HepG2 (cell line): Measurements from ENCODE around the gene FKBP1B. TPM values are rescaled to one million over a fixed set of nuclear protein-coding genes. Genes with fewer than 3 reads are reported as not detected.

Source experiments
- ATF7-NPFF ChIP-seq: sonication (generic); formaldehyde crosslinking; IDR thresholded peaks from 2 replicates; pipeline ENCODE4 v1.8.1; 2023; ENCODE audit warnings: mild to moderate bottlenecking, low read depth, missing genetic modification reagents, moderate library complexity
- BORCS8-MEF2B ChIP-seq: sonication (generic); formaldehyde crosslinking; IDR thresholded peaks from 2 replicates; pipeline ENCODE4 v1.8.0; 2022; ENCODE audit warnings: mild to moderate bottlenecking, missing genetic modification reagents
- HCFC1 ChIP-seq: fragments of 150-350 bp; IDR thresholded peaks from 2 replicates; pipeline ENCODE4 v1.6.1; 2014; ENCODE audit warnings: low read depth, low read length
- KDM5A ChIP-seq: fragments of 200-600 bp; sonication (generic); IDR thresholded peaks from 2 replicates; pipeline ENCODE4 v1.7.0; 2018; ENCODE audit warnings: antibody characterized with exemption, mild to moderate bottlenecking, low read length, borderline replicate concordance
- KLF15 ChIP-seq: sonication (generic); formaldehyde crosslinking; IDR thresholded peaks from 2 replicates; pipeline ENCODE4 v1.8.1; 2023; ENCODE audit warnings: borderline replicate concordance, mild to moderate bottlenecking, inconsistent platforms, missing genetic modification reagents, mixed read lengths
- MAFK ChIP-seq, 2 experiments: IDR thresholded peaks in 1 of 2; conservative IDR thresholded peaks in 1 of 2; 2 replicates each; pipeline ENCODE4 v1.6.1; 2011; ENCODE audit warnings: improper control_type of control experiment in 2 of 2, low read length in 2 of 2
- MEIS2 ChIP-seq: sonication (generic); formaldehyde crosslinking; IDR thresholded peaks from 2 replicates; pipeline ENCODE4 v1.9.0; 2021; ENCODE audit warnings: mild to moderate bottlenecking, missing genetic modification reagents
- MIXL1 ChIP-seq: IDR thresholded peaks from 2 replicates; pipeline ENCODE4 v1.6.1; 2016
- NFIC ChIP-seq: IDR thresholded peaks from 2 replicates; pipeline ENCODE4 v1.6.1; 2012; ENCODE audit warnings: mild to moderate bottlenecking, low read length, inconsistent platforms
- SALL1 ChIP-seq: sonication (generic); formaldehyde crosslinking; IDR thresholded peaks from 2 replicates; pipeline ENCODE4 v1.8.0; 2022; ENCODE audit warnings: mild to moderate bottlenecking, missing genetic modification reagents
- SIN3A ChIP-seq: IDR thresholded peaks from 2 replicates; pipeline ENCODE4 v1.6.1; 2011; ENCODE audit warnings: low read depth, mild to moderate bottlenecking, control low read depth, low read length, borderline replicate concordance
- SP4 ChIP-seq: sonication (generic); formaldehyde crosslinking; IDR thresholded peaks from 2 replicates; pipeline ENCODE4 v1.8.1; 2023; ENCODE audit warnings: mild to moderate bottlenecking, missing genetic modification reagents
- TBX3 ChIP-seq: fragments of 450-650 bp; IDR thresholded peaks from 2 replicates; pipeline ENCODE4 v1.6.1; 2017; ENCODE audit warnings: antibody characterized with exemption, mild to moderate bottlenecking, inconsistent platforms, borderline replicate concordance
- XRCC5 ChIP-seq: fragments of 200-400 bp; formaldehyde crosslinking; optimal IDR thresholded peaks from 2 replicates; pipeline ENCODE3; 2017; ENCODE audit warnings: mild to moderate bottlenecking, low read length
- ZFP1 ChIP-seq: IDR thresholded peaks from 2 replicates; pipeline ENCODE4 v1.6.1; 2016
- ZFP41 ChIP-seq: sonication (generic); formaldehyde crosslinking; IDR thresholded peaks from 2 replicates; pipeline ENCODE4 v1.4.0; 2020; ENCODE audit warnings: mild to moderate bottlenecking, missing genetic modification reagents, borderline replicate concordance
- ZNF136 ChIP-seq: sonication (generic); formaldehyde crosslinking; IDR thresholded peaks from 2 replicates; pipeline ENCODE4 v1.8.1; 2022; ENCODE audit warnings: low read depth, mild to moderate bottlenecking, moderate library complexity, missing genetic modification reagents
- ZNF33A ChIP-seq: sonication (generic); formaldehyde crosslinking; IDR thresholded peaks from 2 replicates; pipeline ENCODE4 v1.5.1; 2020; ENCODE audit warnings: missing genetic modification reagents, mild to moderate bottlenecking, moderate library complexity, borderline replicate concordance
- ZNF614 ChIP-seq: IDR thresholded peaks from 2 replicates; pipeline ENCODE4 v1.6.1; 2018; ENCODE audit warnings: missing biosample characterization, missing genetic modification reagents, inconsistent platforms, borderline replicate concordance
- ZNF616 ChIP-seq: sonication (generic); formaldehyde crosslinking; IDR thresholded peaks from 2 replicates; pipeline ENCODE4 v1.5.0; 2020; ENCODE audit warnings: low read depth, mild to moderate bottlenecking, missing genetic modification reagents
- ZNF773 ChIP-seq: sonication (generic); formaldehyde crosslinking; IDR thresholded peaks from 2 replicates; pipeline ENCODE4 v1.4.0; 2020; ENCODE audit warnings: missing genetic modification reagents, borderline replicate concordance
- polyA plus RNA-seq, 8 experiments: library from polyadenylated mRNA; depleted of rRNA in 3 of 8; stranded (reverse) in 7 of 8; unstranded in 1 of 8; fragments of >200 nt; fragmentation: Illumina TruSeq in 4 of 8; extraction: Trizol in 4 of 8; gene quantifications; 2 replicates each; pipeline versions ENCODE4 v1.2.1 to v1.2.3, GENCODE V29; 2011 to 2016; ENCODE audit warnings: low read depth in 4 of 8, missing spikeins in 1 of 8, mixed read lengths in 1 of 8; ENCODE audit not compliant: insufficient read depth in 1 of 8
- total RNA-seq, 5 experiments: library from RNA; depleted of rRNA; stranded (reverse); fragments of >200 nt; fragmentation: Illumina TruSeq; extraction: Trizol; gene quantifications; 2 replicates each; pipeline ENCODE4 v1.2.3, GENCODE V29; 2016; ENCODE audit warnings: low read depth in 1 of 5
- TF ChIP-seq, protein P1 (sequence below): IDR thresholded peaks from 2 replicates; pipeline ENCODE4 v1.6.1; 2012; ENCODE audit warnings: inconsistent platforms
- TF ChIP-seq, protein P2 (sequence below): sonication (generic); formaldehyde crosslinking; IDR thresholded peaks from 2 replicates; pipeline ENCODE4 v1.5.0; 2020; ENCODE audit warnings: mild to moderate bottlenecking, missing genetic modification reagents
- TF ChIP-seq, protein P3 (sequence below): sonication (generic); formaldehyde crosslinking; IDR thresholded peaks from 2 replicates; pipeline ENCODE4 v1.4.0; 2020; ENCODE audit warnings: missing genetic modification reagents
- TF ChIP-seq, protein P4 (sequence below): sonication (generic); formaldehyde crosslinking; IDR thresholded peaks from 2 replicates; pipeline ENCODE4 v1.4.0; 2020; ENCODE audit warnings: missing genetic modification reagents

FKBP1B gene
- total and polyA plus RNA-seq, 2 of the 13 experiments (the other 11 are each of a cell fraction or from before 2014, with no cell fraction given), result 35.2 to 96.3 TPM

DNA sequence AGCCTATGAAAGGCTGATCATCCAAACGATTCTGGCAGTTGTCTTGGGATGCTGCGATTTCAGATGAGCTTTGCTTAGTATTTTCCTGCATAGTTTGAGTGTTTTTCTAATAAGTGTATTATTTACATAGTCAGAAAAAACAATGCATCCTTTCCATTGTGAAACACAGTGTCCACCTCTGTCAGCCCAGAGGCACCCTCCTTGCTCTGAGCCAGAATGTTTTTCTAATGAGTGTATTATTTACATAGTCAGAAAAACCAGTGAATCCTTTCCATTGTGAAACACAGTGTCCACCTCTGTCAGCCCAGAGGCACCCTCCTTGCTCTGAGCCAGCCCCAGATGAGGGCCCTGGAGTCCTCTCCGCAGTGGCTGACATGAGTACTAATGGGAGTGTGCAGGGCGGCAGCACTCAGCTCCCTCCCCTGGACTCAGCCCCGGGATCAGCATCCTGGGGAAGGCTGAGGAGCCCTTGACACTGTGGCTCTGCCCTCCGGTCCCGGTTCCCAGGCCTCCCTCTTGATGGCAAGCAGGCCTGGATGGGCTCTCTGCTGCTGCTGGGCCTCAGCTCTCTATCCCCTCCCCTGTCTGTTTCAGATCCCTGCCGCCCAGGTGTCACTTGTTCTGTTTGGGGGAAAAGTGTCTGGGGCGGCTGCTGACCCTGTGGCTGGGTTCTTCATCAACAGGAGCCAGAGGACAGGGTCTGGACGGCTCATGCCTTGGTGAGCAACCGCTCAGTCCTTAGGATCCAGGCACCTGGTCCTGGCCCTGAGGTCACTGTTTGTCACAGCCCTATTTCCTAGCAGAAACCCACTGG is 33.8 kb upstream of the FKBP1B start (continued):
- TF ChIP-seq ZNF136 (CRISPR knock-in tag) (peak; percentile 28; the same call in 1 of the 2 replicates), ZNF33A (CRISPR knock-in tag) (peak; percentile 89; the same call in 1 of the 2 replicates), KLF15 (CRISPR knock-in tag) (no peak), SIN3A (0 out of 2 replicates have a peak, but pooled peaks have one; percentile 12), XRCC5 (peak; percentile 34), ZFP1 (CRISPR knock-in tag) (peak; percentile 74), SP4 (CRISPR knock-in tag) (no peak), MEIS2 (CRISPR knock-in tag) (peak; percentile 70), NFIC (0 out of 2 replicates have a peak, but pooled peaks have one; percentile 67), BORCS8-MEF2B (CRISPR knock-in tag) (peak; percentile 74; the same call in 1 of the 2 replicates), ATF7-NPFF (0 out of 2 replicates have a peak, but pooled peaks have one; percentile 8), SALL1 (peak; percentile 93), MIXL1 (CRISPR knock-in tag) (peak; percentile 60; the same call in 1 of the 2 replicates), ZNF616 (CRISPR knock-in tag) (0 out of 2 replicates have a peak, but pooled peaks have one; percentile 8), KDM5A (no peak), TBX3 (peak; percentile 47; the same call in 1 of the 2 replicates), MAFK (conservative IDR thresholded peaks at IDR 0.05 in 1 of 2, IDR thresholded peaks at IDR 0.05 in 1 of 2; ENCODE audit: low read length in 2 of 2) (peak in 1 of 2 experiments; percentile 20; a peak in 1 of 4 replicates), ZFP41 (CRISPR knock-in tag) (no peak), HCFC1 (no peak), ZNF614 (CRISPR knock-in tag) (peak; percentile 21; the same call in 1 of the 2 replicates), ZNF773 (CRISPR knock-in tag) (no peak)
- TF ChIP-seq, protein P1, sequence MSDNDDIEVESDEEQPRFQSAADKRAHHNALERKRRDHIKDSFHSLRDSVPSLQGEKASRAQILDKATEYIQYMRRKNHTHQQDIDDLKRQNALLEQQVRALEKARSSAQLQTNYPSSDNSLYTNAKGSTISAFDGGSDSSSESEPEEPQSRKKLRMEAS, result peak; percentile 35; the same call in 1 of the 2 replicates
- TF ChIP-seq, protein P2, sequence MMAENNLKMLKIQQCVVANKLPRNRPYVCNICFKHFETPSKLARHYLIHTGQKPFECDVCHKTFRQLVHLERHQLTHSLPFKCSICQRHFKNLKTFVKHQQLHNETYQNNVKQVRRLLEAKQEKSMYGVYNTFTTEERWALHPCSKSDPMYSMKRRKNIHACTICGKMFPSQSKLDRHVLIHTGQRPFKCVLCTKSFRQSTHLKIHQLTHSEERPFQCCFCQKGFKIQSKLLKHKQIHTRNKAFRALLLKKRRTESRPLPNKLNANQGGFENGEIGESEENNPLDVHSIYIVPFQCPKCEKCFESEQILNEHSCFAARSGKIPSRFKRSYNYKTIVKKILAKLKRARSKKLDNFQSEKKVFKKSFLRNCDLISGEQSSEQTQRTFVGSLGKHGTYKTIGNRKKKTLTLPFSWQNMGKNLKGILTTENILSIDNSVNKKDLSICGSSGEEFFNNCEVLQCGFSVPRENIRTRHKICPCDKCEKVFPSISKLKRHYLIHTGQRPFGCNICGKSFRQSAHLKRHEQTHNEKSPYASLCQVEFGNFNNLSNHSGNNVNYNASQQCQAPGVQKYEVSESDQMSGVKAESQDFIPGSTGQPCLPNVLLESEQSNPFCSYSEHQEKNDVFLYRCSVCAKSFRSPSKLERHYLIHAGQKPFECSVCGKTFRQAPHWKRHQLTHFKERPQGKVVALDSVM, result peak; percentile 63
- TF ChIP-seq, protein P3, sequence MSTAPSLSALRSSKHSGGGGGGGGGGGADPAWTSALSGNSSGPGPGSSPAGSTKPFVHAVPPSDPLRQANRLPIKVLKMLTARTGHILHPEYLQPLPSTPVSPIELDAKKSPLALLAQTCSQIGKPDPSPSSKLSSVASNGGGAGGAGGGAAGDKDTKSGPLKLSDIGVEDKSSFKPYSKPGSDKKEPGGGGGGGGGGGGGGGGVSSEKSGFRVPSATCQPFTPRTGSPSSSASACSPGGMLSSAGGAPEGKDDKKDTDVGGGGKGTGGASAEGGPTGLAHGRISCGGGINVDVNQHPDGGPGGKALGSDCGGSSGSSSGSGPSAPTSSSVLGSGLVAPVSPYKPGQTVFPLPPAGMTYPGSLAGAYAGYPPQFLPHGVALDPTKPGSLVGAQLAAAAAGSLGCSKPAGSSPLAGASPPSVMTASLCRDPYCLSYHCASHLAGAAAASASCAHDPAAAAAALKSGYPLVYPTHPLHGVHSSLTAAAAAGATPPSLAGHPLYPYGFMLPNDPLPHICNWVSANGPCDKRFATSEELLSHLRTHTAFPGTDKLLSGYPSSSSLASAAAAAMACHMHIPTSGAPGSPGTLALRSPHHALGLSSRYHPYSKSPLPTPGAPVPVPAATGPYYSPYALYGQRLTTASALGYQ (CRISPR knock-in tag), result no peak; the same call in 1 of the 2 replicates
- TF ChIP-seq, protein P4, sequence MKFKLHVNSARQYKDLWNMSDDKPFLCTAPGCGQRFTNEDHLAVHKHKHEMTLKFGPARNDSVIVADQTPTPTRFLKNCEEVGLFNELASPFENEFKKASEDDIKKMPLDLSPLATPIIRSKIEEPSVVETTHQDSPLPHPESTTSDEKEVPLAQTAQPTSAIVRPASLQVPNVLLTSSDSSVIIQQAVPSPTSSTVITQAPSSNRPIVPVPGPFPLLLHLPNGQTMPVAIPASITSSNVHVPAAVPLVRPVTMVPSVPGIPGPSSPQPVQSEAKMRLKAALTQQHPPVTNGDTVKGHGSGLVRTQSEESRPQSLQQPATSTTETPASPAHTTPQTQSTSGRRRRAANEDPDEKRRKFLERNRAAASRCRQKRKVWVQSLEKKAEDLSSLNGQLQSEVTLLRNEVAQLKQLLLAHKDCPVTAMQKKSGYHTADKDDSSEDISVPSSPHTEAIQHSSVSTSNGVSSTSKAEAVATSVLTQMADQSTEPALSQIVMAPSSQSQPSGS (CRISPR knock-in tag), result peak; percentile 72; the same call in 1 of the 2 replicates
